ENCODE measurements around the gene CWC22. TPM values are rescaled to one million over a fixed set of nuclear protein-coding genes. Genes with fewer than 3 reads are reported as not detected.
"Not testable (repeated sequence)": the region's sequence is repeated elsewhere in the genome, so short reads cannot be mapped to it uniquely, and the experiment has no call there.

CWC22 gene
- total RNA-seq: 27.5 and 28.9 TPM in 2 replicates

DNA sequence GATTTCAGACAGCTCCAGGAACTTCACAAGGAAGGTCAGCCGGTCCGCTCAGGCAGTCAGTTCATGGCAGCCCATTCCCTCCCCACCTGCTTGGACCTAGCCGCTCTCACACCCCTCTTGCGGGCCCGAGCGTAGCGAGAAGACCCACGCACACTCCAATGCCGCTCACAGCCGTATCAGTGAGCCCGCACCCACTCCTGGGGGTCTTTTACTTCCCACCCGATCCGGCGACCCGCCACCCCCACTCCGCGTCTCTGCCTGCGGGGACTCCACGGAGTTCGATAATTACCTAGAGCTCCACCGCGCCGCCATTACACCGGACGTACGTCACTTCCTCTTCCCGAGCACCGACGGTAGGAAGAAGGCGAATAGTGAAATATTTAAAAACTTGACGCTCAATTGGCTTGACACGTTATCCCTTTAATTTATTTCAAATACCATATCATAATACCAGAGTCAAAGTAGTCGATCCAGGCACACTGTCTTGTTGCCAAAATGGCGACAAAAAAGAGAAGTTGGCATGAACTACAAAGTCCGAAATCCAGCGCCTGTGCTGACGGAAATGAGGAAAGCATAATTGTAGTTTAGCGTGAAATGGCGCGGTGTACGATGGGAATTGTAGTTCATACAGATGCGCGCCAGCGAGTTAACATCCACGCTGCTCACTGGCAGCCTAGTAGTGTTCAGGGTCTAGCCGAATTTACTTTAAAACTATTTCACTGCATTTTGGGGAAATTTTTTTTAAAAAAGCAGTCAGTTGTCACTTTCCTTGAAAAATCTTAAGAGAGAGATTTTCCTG is at the start of gene CWC22:
Gene CWC22 (minus strand): TSS at position 517 of the 799 bp plus-strand sequence. CDS start 13,956 bp downstream, outside the sequence.
- ChIA-PET CTCF (no interaction called here), POLR2A (interaction anchor here (0.9 kb wide), 1 partner anchor 974 kb away, joined by 4 read pairs; the partner anchor contains the start of gene UBE2E3)
- peak within 1 kb of the TSS; percentile 98 for H3K27ac Mint-ChIP-seq
- no peaks in the 10 kb centered on the region for H3K9me3 Mint-ChIP-seq
- peaks cover 43% of the 10 kb centered on the region for H3K4me1 Mint-ChIP-seq
- H3K36me3 Mint-ChIP-seq (ENCODE audit: low read depth): peaks cover 19% of the 10 kb centered on the region
- ATAC-seq (ENCODE audit: low read depth): peak; percentile 93
- TF ChIP-seq, protein P1, sequence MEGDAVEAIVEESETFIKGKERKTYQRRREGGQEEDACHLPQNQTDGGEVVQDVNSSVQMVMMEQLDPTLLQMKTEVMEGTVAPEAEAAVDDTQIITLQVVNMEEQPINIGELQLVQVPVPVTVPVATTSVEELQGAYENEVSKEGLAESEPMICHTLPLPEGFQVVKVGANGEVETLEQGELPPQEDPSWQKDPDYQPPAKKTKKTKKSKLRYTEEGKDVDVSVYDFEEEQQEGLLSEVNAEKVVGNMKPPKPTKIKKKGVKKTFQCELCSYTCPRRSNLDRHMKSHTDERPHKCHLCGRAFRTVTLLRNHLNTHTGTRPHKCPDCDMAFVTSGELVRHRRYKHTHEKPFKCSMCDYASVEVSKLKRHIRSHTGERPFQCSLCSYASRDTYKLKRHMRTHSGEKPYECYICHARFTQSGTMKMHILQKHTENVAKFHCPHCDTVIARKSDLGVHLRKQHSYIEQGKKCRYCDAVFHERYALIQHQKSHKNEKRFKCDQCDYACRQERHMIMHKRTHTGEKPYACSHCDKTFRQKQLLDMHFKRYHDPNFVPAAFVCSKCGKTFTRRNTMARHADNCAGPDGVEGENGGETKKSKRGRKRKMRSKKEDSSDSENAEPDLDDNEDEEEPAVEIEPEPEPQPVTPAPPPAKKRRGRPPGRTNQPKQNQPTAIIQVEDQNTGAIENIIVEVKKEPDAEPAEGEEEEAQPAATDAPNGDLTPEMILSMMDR (IDR thresholded peaks at IDR 0.05): no peak
- intact Hi-C loops (cut with micrococcal nuclease): loop anchor here (1.0 to 5.0 kb wide), 5 partner anchors 328 to 1895 kb away; partner anchors contain the start of genes ITPRID2, PJVK, PRKRA and RBM45
- no peaks in the 10 kb centered on the region for H3K27me3 Mint-ChIP-seq
- DNase-seq: peak; percentile 75
- H3K4me3 Mint-ChIP-seq: peak within 1 kb of the TSS; percentile 93

DNA sequence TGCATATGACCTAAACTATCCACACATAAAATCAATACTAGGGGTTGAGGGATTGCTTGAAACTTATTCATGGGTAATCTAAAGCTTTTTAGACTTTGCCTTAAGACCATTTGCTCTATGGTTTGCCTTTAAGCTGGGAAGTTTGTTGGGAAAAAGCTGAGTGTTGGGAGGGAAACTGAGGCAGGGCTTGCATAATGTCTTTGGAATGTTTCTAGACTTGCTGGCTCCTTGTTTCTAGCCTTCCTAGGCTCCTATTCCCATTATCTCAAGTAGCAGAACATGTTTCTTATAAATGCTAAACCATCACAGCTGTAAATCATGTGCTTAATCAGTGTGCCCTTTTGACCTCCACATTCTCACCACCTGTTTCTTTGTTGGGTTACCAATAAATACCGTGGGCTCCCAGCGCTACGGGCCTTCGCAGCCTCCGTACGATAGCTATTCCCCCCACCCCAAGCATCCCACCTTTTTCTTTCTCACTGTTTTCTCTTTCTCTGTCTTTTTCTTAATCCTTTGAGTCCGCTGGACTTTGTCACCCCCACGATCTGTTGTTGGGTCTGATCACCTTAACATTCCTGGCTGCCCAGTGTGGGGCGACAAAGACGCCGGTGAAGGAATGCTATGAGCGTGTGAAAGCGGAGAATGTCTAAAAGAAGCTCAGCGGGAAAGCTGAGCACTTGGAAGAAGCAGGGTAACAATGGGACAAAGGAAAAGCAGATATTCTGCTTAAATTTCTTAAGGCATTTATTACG is 49.4 kb upstream of the CWC22 start:
- CTCF ChIA-PET: no interaction called here
- H3K27me3 Mint-ChIP-seq: no peaks in the 10 kb centered on the region
- peaks cover 6% of the 10 kb centered on the region for H3K9me3 Mint-ChIP-seq
- DNase-seq (no peak), ATAC-seq (ENCODE audit: low read depth) (no peak)
- TF ChIP-seq, protein P1 (IDR thresholded peaks at IDR 0.05): no peak
- no peaks in the 10 kb centered on the region for H3K4me1 Mint-ChIP-seq
- intact Hi-C loops (cut with micrococcal nuclease): no loop called here
- no peak overlapping the region for H3K4me3 Mint-ChIP-seq
- POLR2A ChIA-PET: no interaction called here
- H3K27ac Mint-ChIP-seq: no peak overlapping the region
- no peaks in the 10 kb centered on the region for H3K36me3 Mint-ChIP-seq (ENCODE audit: low read depth)

DNA sequence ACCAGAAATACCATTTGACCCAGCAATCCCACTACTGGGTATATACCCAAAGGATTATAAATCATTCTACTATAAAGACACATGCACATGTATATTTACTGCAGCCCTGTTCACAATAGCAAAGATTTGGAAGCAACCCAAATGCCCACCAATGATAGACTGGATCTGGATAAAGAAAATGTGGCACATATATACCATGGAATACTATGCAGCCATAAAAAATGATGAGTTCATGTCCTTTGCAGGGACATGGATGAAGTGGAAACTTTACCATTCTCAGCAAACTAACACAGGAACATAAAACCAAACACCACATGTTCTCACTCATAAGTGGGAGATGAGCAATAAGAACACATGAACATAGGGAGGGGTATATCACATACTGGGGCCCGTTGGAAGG is 47.5 kb upstream of the CWC22 start:
- CTCF ChIA-PET; POLR2A ChIA-PET; ATAC-seq (ENCODE audit: low read depth); H3K27ac Mint-ChIP-seq; H3K9me3 Mint-ChIP-seq; DNase-seq; H3K27me3 Mint-ChIP-seq; H3K4me1 Mint-ChIP-seq; H3K4me3 Mint-ChIP-seq; intact Hi-C loops (cut with micrococcal nuclease); H3K36me3 Mint-ChIP-seq (ENCODE audit: low read depth): not testable (repeated sequence)

DNA sequence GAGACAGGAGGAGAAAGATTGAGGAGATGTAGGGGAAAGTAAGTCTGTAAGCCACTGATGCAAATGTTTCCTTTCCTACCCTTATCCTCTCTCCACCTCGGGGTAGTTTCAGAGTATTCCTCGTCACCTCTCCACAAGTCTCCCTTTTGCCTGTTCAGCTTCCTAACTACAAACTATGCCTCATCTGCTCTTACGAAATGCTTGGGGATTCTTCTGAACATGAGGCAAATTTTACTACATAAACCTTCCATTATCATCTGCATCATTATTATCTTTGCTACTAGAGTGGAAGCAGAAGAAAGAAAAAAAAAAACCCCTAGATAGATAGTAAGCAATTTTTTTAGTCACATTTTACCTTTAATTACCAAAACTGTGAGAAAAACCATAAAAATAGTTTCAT is 43.1 kb upstream of the CWC22 start:
- POLR2A ChIA-PET: no interaction called here
- Mint-ChIP-seq H3K27me3 (peaks cover 12% of the 10 kb centered on the region), H3K4me1 (no peaks in the 10 kb centered on the region), H3K27ac (no peak overlapping the region), H3K36me3 (ENCODE audit: low read depth) (no peaks in the 10 kb centered on the region), H3K4me3 (no peak overlapping the region), H3K9me3 (peaks cover 6% of the 10 kb centered on the region)
- intact Hi-C loops (cut with micrococcal nuclease): no loop called here
- no peak for DNase-seq
- TF ChIP-seq, protein P1 (IDR thresholded peaks at IDR 0.05): no peak
- CTCF ChIA-PET: no interaction called here
- ATAC-seq (ENCODE audit: low read depth): no peak

DNA sequence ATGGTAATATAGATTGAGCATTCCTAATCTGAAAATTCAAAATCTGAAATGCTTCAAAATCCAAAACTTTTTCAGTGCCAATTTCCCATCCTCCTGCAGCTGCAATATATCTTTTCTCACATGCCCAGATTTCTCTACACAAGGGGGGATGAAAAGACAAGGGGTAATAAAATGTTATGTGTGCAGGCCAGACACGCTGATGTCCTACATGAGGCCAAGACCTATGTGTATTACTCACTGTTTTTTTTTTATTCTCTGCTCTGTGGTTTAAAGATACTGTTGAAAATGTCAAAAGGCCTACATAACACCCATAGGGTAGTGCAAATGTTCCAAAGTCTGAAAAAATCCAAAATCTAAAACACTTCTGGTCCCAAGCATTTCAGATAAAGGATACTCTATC is 41.2 kb upstream of the CWC22 start:
- ATAC-seq (ENCODE audit: low read depth) (no peak), DNase-seq (no peak)
- Mint-ChIP-seq H3K4me3 (no peak overlapping the region), H3K27ac (no peak overlapping the region), H3K4me1 (no peaks in the 10 kb centered on the region), H3K9me3 (no peaks in the 10 kb centered on the region), H3K27me3 (peaks cover 24% of the 10 kb centered on the region), H3K36me3 (ENCODE audit: low read depth) (no peaks in the 10 kb centered on the region)
- ChIA-PET CTCF (no interaction called here), POLR2A (no interaction called here)
- intact Hi-C loops (cut with micrococcal nuclease): no loop called here
- TF ChIP-seq, protein P1 (IDR thresholded peaks at IDR 0.05): no peak

Data from activated B cell treated with CpG ODN at 0.5 μM for 24 hours (primary cell).